Activated naive CD8-positive, alpha-beta T cell (primary cell): Measurements from ENCODE around the gene ZNF350.

Experiments used
- H3K27ac Mint-ChIP-seq: one replicate; pipeline ENCODE4 v1.8.0; 2021; ENCODE audit warnings: mixed read lengths
- H3K27me3 Mint-ChIP-seq: one replicate; pipeline ENCODE4 v1.8.0; 2021; ENCODE audit warnings: mixed read lengths
- H3K36me3 Mint-ChIP-seq: one replicate; pipeline ENCODE4 v1.8.0; 2021; ENCODE audit warnings: mixed read lengths
- H3K4me1 Mint-ChIP-seq: one replicate; pipeline ENCODE4 v1.8.0; 2021; ENCODE audit warnings: low read depth, mixed read lengths
- H3K4me3 Mint-ChIP-seq: one replicate; pipeline ENCODE4 v1.8.0; 2021; ENCODE audit warnings: mild to moderate bottlenecking, mixed read lengths
- H3K9me3 Mint-ChIP-seq: one replicate; pipeline ENCODE4 v1.8.0; 2021; ENCODE audit warnings: low read depth, mixed read lengths

ZNF350 gene

DNA sequence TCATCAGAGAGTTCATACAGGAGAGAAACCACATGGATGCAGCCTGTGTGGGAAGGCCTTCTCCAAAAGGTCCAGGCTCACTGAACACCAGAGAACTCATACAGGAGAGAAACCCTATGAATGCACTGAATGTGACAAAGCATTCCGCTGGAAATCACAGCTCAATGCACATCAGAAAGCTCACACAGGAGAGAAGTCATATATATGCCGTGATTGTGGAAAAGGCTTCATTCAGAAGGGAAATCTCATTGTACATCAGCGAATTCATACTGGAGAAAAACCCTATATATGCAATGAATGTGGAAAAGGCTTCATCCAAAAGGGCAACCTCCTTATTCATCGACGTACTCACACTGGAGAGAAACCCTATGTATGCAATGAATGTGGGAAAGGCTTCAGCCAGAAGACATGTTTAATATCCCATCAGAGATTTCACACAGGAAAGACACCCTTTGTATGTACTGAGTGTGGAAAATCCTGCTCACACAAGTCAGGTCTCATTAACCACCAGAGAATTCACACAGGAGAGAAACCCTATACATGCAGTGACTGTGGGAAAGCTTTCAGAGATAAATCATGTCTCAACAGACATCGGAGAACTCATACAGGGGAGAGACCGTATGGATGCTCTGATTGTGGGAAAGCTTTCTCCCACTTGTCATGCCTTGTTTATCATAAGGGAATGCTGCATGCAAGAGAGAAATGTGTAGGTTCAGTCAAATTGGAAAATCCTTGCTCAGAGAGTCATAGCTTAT is 41.7 kb downstream of the ZNF350 start:
- H3K36me3 Mint-ChIP-seq = peaks cover 73% of the 10 kb centered on the region
- H3K27ac Mint-ChIP-seq = no peak overlapping the region
- H3K4me1 Mint-ChIP-seq = no peaks in the 10 kb centered on the region
- H3K27me3 Mint-ChIP-seq = no peaks in the 10 kb centered on the region
- H3K4me3 Mint-ChIP-seq = no peak overlapping the region
- H3K9me3 Mint-ChIP-seq = peaks cover 47% of the 10 kb centered on the region

DNA sequence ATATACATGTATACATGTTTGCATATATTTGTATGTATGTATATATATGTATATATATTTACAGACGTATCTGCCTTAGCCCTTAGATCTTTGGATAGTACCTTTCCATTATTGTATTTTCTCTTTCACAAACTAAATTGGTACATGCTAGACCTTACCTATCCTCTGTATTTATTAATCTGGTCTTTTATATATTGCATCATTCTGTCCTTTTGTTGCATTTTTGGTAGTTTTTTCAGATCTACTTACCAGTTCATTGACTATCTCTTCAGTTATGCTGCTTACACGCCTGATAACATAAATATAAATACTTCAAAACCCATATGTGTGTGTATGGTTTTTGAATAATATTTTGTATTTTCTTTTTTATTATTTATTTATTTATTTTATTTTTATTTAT is 47.7 kb downstream of the ZNF350 start:
- Mint-ChIP-seq H3K9me3 (peaks cover 37% of the 10 kb centered on the region), H3K27ac (no peak overlapping the region), H3K4me3 (no peak overlapping the region), H3K36me3 (peaks cover 76% of the 10 kb centered on the region), H3K4me1 (no peaks in the 10 kb centered on the region), H3K27me3 (no peaks in the 10 kb centered on the region)

DNA sequence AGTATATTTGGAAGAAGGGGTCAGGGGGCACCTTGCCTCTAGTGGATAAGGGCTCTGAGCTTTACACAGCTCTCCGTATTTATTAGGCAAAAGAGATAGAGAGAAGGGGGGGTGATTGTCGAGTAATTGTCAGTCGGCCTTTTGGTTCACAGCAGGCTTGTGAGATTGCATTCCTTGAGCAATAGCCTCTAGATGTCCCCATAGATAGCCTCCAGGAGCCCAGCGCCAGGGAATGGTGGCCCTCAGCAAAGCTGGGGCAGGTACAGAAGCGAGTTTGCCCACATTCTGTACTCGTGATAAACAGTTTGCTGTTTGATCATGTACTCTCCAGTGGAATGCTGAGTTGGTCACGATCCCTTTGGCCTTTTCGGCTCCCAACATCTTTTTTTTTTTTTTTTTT is 54.7 kb downstream of the ZNF350 start:
- H3K4me1 Mint-ChIP-seq = peaks cover 21% of the 10 kb centered on the region
- H3K4me3 Mint-ChIP-seq = no peak overlapping the region
- H3K27me3 Mint-ChIP-seq = no peaks in the 10 kb centered on the region
- H3K36me3 Mint-ChIP-seq = peaks cover 59% of the 10 kb centered on the region
- H3K9me3 Mint-ChIP-seq = peaks cover 25% of the 10 kb centered on the region
- H3K27ac Mint-ChIP-seq = no peak overlapping the region

DNA sequence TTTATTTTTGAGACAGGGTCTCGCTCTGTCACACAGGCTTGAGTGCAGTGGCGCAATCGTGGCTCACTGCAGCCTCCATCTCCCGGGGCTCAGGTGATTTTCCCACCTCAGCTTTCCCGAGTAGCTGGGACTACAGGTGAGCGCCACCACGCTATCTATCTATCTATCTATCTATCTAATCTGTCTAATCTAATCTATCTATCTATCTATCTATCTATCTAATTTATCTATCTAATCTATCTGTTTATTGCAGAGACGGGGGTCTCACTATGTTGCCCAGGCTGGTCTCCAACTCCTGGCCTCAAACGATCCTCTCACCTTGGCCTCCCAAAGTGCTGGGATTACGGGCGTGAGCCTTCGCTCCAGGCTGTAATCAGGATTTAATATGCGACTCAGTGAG is 58.8 kb downstream of the ZNF350 start:
- Mint-ChIP-seq H3K4me3 (peak overlapping the region; percentile 99), H3K27ac (peak overlapping the region; percentile 96), H3K9me3 (peaks cover 31% of the 10 kb centered on the region), H3K4me1 (peaks cover 26% of the 10 kb centered on the region), H3K36me3 (peaks cover 44% of the 10 kb centered on the region), H3K27me3 (no peaks in the 10 kb centered on the region)

DNA sequence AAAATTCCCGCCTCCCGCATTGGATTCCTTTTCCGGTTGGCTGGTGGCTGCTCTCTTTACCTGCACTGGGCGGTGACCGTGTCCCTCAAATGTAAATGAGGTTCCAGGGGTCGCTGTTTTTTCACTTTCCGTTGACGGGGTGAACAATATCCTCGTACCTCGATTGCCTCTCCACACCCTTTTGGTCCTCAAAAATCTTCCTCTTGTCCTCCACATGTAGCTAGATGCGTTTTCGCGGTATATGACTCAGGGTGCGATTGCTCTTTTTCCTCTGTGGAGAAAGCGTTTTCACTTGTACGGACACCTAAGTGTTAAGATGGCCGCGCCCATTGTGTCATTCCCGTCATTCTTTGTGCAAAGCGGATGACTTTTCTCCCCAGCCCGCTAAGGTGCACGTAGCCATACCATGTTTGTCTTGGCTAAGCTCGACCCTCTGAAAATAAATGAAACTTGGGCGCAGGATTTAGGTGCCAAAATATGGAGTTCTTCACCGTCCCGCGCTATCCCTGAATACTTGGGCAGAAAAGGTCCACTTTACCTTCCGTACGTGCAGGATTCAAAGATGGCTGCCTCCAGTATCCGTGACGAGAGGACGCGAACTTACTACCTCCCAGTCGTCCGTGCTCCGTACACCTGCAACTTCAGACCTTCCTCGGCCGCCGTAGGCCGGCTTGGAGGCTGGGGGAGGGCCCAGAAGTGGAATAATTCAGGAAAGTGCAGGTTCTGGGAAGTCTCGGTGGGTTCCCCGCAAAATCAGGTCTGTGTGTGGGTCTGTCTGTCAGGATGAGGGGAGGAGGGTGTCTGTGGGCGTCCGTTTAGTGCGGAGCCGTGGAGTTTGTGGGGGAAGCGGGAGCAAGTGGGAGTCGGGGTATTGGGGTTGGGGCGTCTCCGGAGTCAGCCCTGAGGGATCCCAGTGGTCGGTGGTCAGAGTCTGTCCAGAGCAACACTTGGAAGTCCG is 59.6 kb downstream of the ZNF350 start, which contains the start of gene ZNF613:
Gene ZNF613, plus strand, starts transcription at position 689 of the 958 bp plus-strand sequence. CDS start 8,749 bp downstream, outside the sequence.
- peaks cover 26% of the 10 kb centered on the region for H3K4me1 Mint-ChIP-seq
- no peaks in the 10 kb centered on the region for H3K27me3 Mint-ChIP-seq
- H3K9me3 Mint-ChIP-seq = peaks cover 31% of the 10 kb centered on the region
- H3K4me3 Mint-ChIP-seq = peak within 1 kb of the TSS; percentile 99
- peak within 1 kb of the TSS; percentile 96 for H3K27ac Mint-ChIP-seq
- H3K36me3 Mint-ChIP-seq = peaks cover 46% of the 10 kb centered on the region

DNA sequence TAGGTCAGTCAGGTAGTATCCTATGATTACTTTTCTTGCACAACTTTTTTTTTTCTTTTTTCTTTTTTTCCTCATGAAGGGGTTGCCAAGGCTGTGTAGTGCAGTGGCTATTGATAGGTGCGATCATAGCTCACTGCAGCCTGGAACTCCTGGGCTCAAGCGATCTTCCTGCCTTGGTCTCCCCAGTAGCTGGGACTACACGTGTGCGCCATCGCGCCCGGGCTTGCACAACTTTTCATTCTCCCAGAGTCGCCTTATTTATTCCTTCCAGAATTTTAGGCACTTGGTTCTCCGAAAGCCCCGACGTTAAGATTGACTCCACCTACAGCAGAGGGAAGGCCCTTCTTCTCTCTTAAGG is 60.2 kb downstream of the ZNF350 start:
- no peaks in the 10 kb centered on the region for H3K27me3 Mint-ChIP-seq
- H3K4me3 Mint-ChIP-seq = peak overlapping the region; percentile 99
- H3K4me1 Mint-ChIP-seq = peaks cover 26% of the 10 kb centered on the region
- H3K27ac Mint-ChIP-seq = peak overlapping the region; percentile 96
- H3K9me3 Mint-ChIP-seq = peaks cover 26% of the 10 kb centered on the region
- peaks cover 46% of the 10 kb centered on the region for H3K36me3 Mint-ChIP-seq

DNA sequence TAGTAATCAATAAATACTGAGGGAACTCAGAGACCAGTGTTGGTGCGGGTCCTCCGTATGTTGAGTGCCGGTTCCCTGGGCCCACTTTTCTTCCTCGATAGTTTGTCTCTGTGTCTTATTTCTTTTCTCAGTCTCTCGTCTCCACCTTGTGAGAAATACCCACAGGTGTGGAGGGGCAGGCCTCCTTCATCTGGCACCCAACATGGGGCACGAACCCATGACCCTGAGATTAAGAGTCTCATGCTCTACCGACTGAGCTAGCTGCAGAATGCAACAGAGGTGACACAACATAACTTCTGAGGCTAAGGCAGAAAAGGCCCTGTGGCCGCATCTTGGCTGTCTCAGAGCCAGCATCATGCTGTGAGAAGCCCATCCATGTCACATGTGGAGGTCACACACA is 64.7 kb downstream of the ZNF350 start:
- Mint-ChIP-seq H3K36me3 (peaks cover 34% of the 10 kb centered on the region), H3K4me1 (peaks cover 5% of the 10 kb centered on the region), H3K4me3 (no peak overlapping the region), H3K9me3 (peaks cover 23% of the 10 kb centered on the region), H3K27me3 (no peaks in the 10 kb centered on the region), H3K27ac (no peak overlapping the region)

DNA sequence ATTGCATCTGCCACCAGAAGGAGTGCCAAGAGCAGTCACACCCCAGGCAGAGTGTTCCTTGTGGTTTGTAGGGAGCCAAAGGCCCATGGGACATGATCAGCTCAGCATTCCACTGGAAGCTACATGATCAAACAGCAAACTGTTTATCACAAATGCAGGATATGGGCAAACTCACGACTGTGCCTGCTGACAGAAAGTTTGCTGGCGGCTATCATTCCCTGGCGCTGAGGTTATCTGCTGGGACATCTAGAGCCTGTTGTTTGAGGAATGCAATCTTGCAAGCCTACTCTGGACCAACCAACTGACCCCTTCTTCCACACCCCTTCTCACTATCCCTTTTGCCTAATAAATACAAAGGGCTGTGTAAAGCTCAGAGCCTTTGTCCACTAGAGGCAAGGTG is 67.0 kb downstream of the ZNF350 start:
- peaks cover 27% of the 10 kb centered on the region for H3K9me3 Mint-ChIP-seq
- H3K4me3 Mint-ChIP-seq = no peak overlapping the region
- no peak overlapping the region for H3K27ac Mint-ChIP-seq
- H3K4me1 Mint-ChIP-seq = no peaks in the 10 kb centered on the region
- peaks cover 36% of the 10 kb centered on the region for H3K36me3 Mint-ChIP-seq
- H3K27me3 Mint-ChIP-seq = no peaks in the 10 kb centered on the region

DNA sequence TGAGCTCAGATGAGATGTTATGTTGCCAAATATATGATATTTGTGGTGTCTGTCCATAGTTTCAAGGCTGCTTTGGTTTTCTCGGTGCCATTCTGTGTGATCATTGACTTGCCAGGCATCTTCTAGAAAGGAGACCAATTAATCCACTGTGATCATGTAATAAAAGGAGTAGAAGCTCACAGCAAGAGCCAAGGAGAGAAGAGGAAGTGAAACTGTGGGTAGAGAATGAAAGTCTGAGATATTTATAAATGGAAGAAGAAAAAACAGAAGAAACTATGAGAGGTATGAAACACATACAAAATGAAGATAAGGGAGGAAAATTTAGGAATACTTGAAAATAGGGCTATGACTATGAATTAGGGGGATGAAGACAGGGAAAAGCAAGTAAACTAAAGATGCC is 70.5 kb downstream of the ZNF350 start:
- Mint-ChIP-seq H3K4me1 (no peaks in the 10 kb centered on the region), H3K4me3 (no peak overlapping the region), H3K36me3 (peaks cover 42% of the 10 kb centered on the region), H3K27ac (no peak overlapping the region), H3K27me3 (no peaks in the 10 kb centered on the region), H3K9me3 (peaks cover 45% of the 10 kb centered on the region)

DNA sequence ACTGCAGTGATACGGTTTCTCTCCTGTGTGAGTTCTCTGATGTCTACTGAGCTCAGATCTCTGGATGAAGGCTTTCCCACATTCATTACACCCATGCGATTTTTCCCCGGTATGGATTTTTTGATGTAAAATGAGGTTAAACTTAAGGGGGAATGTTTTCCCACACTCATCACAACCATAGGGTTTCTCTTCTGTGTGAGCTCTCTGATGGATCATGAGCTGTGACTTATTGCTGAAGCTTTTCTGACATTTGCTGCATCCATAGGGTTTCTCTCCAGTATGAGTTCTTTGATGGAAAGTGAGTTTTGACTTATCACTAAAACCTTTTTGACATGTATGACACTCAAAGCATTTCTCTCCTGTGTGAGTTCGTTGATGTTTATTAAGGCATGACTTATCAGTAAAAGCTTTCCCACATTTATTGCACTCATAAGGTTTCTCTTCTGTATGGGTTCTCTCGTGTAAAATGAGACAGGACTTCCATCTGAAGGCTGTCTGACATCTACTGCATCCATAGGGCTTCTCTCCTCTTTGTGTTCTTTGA is 71.2 kb downstream of the ZNF350 start:
- Mint-ChIP-seq H3K27me3 (no peaks in the 10 kb centered on the region), H3K27ac (no peak overlapping the region), H3K9me3 (peaks cover 42% of the 10 kb centered on the region), H3K4me3 (no peak overlapping the region), H3K4me1 (no peaks in the 10 kb centered on the region), H3K36me3 (peaks cover 42% of the 10 kb centered on the region)
